HG03060 (cell line): ENCODE results near the gene USP3.
"Not testable (repeated sequence)": the region's sequence is repeated elsewhere in the genome, so short reads cannot be mapped to it uniquely, and the experiment has no call there.

ENCODE experiments used
- ATAC-seq: cut with Tn5 transposase; IDR thresholded peaks from one replicate; pipeline ENCODE4 v1.9.1; 2021; ENCODE audit warnings: low read depth, moderate number of reproducible peaks; ENCODE audit not compliant: unreplicated experiment

The USP3 gene

GRCh38 chr15:63474810-63475316 is 29.5 kb upstream of the USP3 start:
- peak; percentile 32 for ATAC-seq

GRCh38 chr15:63475707-63476106 is 28.7 kb upstream of the USP3 start:
- no peak for ATAC-seq

GRCh38 chr15:63476229-63476632 is 28.2 kb upstream of the USP3 start:
- ATAC-seq = no peak

- no peak for ATAC-seq
Measured at GRCh38 chr15:63478243-63478642, 26.1 kb upstream of the USP3 start.

- no peak for ATAC-seq
Measured at GRCh38 chr15:63480441-63480821, 24.0 kb upstream of the USP3 start.

GRCh38 chr15:63481105-63481810 is 23.1 kb upstream of the USP3 start:
- no peak for ATAC-seq

GRCh38 chr15:63482874-63483323 is 21.5 kb upstream of the USP3 start:
- ATAC-seq = no peak

- no peak for ATAC-seq
Measured at GRCh38 chr15:63483521-63484371, 20.6 kb upstream of the USP3 start.

GRCh38 chr15:63484433-63485186 is 19.8 kb upstream of the USP3 start:
- ATAC-seq = no peak

GRCh38 chr15:63487076-63487757 is 17.2 kb upstream of the USP3 start:
- ATAC-seq = no peak

- not testable (repeated sequence) for ATAC-seq
Measured at GRCh38 chr15:63487758-63488397, 16.5 kb upstream of the USP3 start.

- ATAC-seq = no peak
Measured at GRCh38 chr15:63488398-63488960, 15.9 kb upstream of the USP3 start.

GRCh38 chr15:63489352-63489751 is 15.0 kb upstream of the USP3 start:
- ATAC-seq = no peak

GRCh38 chr15:63490345-63491034 is 13.9 kb upstream of the USP3 start:
- ATAC-seq = no peak

- ATAC-seq = no peak
Measured at GRCh38 chr15:63491116-63491827, 13.1 kb upstream of the USP3 start.

GRCh38 chr15:63491979-63492378 is 12.4 kb upstream of the USP3 start:
- no peak for ATAC-seq

GRCh38 chr15:63492541-63493077 is 11.8 kb upstream of the USP3 start:
- no peak for ATAC-seq

GRCh38 chr15:63493436-63493835 is 11.0 kb upstream of the USP3 start:
- ATAC-seq = no peak
